PC-9 (cell line): Measurements from ENCODE around the gene PLXDC1.

Experiments
- EZH2 ChIP-seq: fragments of 200-600 bp; sonication (generic); IDR thresholded peaks from 2 replicates; pipeline ENCODE4 v1.8.0; 2017; ENCODE audit warnings: antibody characterized with exemption, low read depth
- TF ChIP-seq, protein P1 (sequence below): fragments of 200-600 bp; sonication (generic); conservative IDR thresholded peaks from 2 replicates; pipeline ENCODE4 v1.6.1; 2017; ENCODE audit warnings: mixed run types, antibody characterized with exemption, mild to moderate bottlenecking, moderate library complexity

DNA sequence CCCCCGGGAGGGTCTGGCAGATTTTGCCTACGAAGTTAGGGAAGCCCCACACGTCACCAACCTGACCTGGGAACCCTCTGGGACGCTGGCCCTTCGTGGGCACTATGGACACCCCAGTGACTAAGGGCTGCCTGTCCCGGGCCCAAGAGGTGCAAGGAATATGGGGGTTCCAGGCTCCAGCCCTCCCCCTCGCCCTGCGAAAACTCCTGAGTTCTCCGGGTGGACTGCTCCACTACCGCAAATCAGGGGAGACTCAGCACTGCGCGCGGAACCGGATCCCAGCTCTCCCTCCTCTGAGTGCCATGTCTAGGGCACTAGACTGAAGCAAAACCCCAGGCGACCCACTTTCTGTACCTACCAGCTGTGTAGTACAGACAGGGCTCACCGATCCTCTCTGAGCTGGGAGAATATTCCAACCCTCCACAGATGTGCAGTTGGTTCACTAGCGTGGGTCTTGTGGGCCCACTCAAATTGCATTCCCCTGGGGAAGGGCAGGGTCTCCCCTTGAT is 14.5 kb upstream of the PLXDC1 start, which contains the start of gene ARL5C:
- TF ChIP-seq EZH2: no peak
- TF ChIP-seq, protein P1, sequence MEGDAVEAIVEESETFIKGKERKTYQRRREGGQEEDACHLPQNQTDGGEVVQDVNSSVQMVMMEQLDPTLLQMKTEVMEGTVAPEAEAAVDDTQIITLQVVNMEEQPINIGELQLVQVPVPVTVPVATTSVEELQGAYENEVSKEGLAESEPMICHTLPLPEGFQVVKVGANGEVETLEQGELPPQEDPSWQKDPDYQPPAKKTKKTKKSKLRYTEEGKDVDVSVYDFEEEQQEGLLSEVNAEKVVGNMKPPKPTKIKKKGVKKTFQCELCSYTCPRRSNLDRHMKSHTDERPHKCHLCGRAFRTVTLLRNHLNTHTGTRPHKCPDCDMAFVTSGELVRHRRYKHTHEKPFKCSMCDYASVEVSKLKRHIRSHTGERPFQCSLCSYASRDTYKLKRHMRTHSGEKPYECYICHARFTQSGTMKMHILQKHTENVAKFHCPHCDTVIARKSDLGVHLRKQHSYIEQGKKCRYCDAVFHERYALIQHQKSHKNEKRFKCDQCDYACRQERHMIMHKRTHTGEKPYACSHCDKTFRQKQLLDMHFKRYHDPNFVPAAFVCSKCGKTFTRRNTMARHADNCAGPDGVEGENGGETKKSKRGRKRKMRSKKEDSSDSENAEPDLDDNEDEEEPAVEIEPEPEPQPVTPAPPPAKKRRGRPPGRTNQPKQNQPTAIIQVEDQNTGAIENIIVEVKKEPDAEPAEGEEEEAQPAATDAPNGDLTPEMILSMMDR: no peak
